Vagina (tissue), 2 donors: Measurements from ENCODE around the gene COL6A3. TPM values are rescaled to one million over a fixed set of nuclear protein-coding genes. Genes with fewer than 3 reads are reported as not detected.

Source experiments
- DNase-seq, 2 donors: peaks; one replicate each; pipeline ENCODE4 v3.0.0-alpha.2; 2017; ENCODE audit errors: extremely low spot score in 2 of 2
- H3K27ac ChIP-seq: fragments of 200-600 bp; sonication (generic); one replicate; pipeline ENCODE4 v1.5.1; 2019
- H3K27me3 ChIP-seq: fragments of 200-600 bp; sonication (generic); one replicate; pipeline ENCODE4 v1.5.1; 2019
- H3K36me3 ChIP-seq, 2 donors: fragments of 200-600 bp; sonication (generic); one replicate each; pipeline ENCODE4 v1.5.1; 2017 to 2019
- H3K4me1 ChIP-seq: fragments of 200-600 bp; sonication (generic); one replicate; pipeline ENCODE4 v1.5.1; 2019
- H3K4me3 ChIP-seq, 2 donors: fragments of 200-600 bp; sonication (generic); 1 replicate in 1 of 2; 2 replicates in 1 of 2; pipeline ENCODE4 v1.5.1; 2016 to 2019
- H3K9me3 ChIP-seq: fragments of 200-600 bp; sonication (generic); one replicate; pipeline ENCODE4 v1.5.1; 2019
- POLR2A ChIP-seq, 2 donors: fragments of 450-650 bp; IDR thresholded peaks; one replicate each; pipeline ENCODE4 v1.6.1; 2017; ENCODE audit warnings: antibody characterized with exemption in 2 of 2, mild to moderate bottlenecking in 2 of 2, moderate library complexity in 2 of 2
- POLR2AphosphoS5 ChIP-seq, 2 donors: sonication (generic); formaldehyde crosslinking; IDR thresholded peaks; one replicate each; pipeline ENCODE4 v1.9.0; 2017; ENCODE audit warnings: antibody characterized with exemption in 2 of 2, mild to moderate bottlenecking in 2 of 2, low read depth in 1 of 2; ENCODE audit not compliant: insufficient read depth in 1 of 2
- intact Hi-C: fragments of 100-400 bp; cut with DNase I; formaldehyde crosslinking; loops from one replicate; pipeline ENCODE4 v1.15.1; 2023
- total RNA-seq: library from RNA; depleted of rRNA; stranded (reverse); fragments of >200 nt; gene quantifications from one replicate; pipeline ENCODE4 v1.2.3, GENCODE V29; 2016
- TF ChIP-seq, protein P1 (sequence below), 3 experiments: fragments of 450-650 bp in 2 of 3; fragments of 200-600 bp in 1 of 3; sonication (generic) in 1 of 3; IDR thresholded peaks; one replicate each; pipeline ENCODE4 v1.5.1; 2017 to 2019; ENCODE audit warnings: antibody characterized with exemption in 3 of 3, mild to moderate bottlenecking in 2 of 3, moderate library complexity in 2 of 3

The COL6A3 gene
- total RNA-seq, 1 donor from 2014 or later = 315 TPM

DNA sequence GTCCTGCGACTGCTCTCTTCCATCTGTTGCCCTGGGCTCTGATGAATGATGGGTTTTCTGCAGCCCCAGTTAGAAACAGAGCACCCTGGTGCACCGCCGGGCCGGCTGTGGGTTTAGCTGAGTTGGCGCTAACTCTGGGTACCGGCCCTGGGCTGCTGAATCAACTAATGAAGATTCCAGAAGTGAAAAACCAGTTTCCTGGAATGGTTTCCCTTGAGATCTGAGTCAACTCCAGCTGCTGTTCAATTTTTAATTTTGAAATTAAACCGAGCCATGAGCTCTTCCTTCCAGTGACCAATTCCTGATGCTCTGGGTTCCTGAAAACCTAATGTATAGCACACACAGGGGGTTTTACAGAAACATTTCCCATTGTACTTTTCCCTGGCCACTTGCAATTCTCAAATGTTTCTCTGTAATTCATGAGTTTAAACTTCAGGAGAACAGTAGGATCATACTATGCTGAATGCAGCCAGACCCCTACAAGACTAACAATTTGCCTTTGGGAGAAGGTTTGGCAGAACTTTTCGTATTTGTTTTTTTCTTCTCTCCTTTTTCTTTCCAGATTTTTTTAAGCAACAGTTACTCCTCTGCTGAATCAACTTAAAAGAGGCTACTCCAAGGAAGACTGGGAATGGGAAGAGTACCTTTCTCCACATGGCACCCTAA, 5.5 kb downstream of the COL6A3 start:
- Histone ChIP-seq H3K9me3 (no peaks in the 10 kb centered on the region), H3K27ac (peak overlapping the region; percentile 98), H3K27me3 (no peaks in the 10 kb centered on the region), H3K4me1 (peaks cover 17% of the 10 kb centered on the region), H3K36me3 (no peaks in the 10 kb centered on the region), H3K4me3 (peak overlapping the region; percentile 33 to 71)
- intact Hi-C loops = no loop called here
- TF ChIP-seq, protein P1, sequence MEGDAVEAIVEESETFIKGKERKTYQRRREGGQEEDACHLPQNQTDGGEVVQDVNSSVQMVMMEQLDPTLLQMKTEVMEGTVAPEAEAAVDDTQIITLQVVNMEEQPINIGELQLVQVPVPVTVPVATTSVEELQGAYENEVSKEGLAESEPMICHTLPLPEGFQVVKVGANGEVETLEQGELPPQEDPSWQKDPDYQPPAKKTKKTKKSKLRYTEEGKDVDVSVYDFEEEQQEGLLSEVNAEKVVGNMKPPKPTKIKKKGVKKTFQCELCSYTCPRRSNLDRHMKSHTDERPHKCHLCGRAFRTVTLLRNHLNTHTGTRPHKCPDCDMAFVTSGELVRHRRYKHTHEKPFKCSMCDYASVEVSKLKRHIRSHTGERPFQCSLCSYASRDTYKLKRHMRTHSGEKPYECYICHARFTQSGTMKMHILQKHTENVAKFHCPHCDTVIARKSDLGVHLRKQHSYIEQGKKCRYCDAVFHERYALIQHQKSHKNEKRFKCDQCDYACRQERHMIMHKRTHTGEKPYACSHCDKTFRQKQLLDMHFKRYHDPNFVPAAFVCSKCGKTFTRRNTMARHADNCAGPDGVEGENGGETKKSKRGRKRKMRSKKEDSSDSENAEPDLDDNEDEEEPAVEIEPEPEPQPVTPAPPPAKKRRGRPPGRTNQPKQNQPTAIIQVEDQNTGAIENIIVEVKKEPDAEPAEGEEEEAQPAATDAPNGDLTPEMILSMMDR (IDR thresholded peaks at IDR 0.05) = no peak
- no peak for TF ChIP-seq POLR2A (IDR thresholded peaks at IDR 0.05)
- peak; percentile 7 to 72 for TF ChIP-seq POLR2AphosphoS5 (IDR thresholded peaks at IDR 0.05; ENCODE audit: insufficient read depth in 1 of 2, low read depth in 1 of 2)
- peak in 1 of 2 donors; percentile 77 for DNase-seq

DNA sequence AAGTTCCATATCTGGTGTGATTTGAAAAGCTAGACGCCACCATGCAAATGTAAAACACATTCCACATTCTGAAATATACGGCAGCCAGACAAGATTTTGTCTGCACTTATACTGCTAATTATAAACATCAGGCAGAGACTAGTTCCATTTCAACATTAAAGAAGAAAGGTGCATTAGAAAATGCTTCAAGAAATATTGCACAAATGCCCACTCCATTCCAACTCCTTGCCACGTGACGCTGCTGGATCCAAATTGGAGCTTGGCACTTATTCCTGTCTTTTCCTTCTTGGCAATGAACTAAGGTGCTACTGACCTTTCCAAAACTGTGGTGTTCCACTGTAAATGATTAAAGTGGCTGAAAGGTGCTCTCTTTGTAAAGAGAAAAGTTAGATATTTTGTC, 6.3 kb downstream of the COL6A3 start:
- peak overlapping the region; percentile 33 to 71 for H3K4me3 ChIP-seq
- no peaks in the 10 kb centered on the region for H3K27me3 ChIP-seq
- intact Hi-C loops = no loop called here
- peaks cover 25% of the 10 kb centered on the region for H3K4me1 ChIP-seq
- H3K36me3 ChIP-seq = no peaks in the 10 kb centered on the region
- TF ChIP-seq POLR2AphosphoS5 (IDR thresholded peaks at IDR 0.05; ENCODE audit: insufficient read depth in 1 of 2, low read depth in 1 of 2) (no peak), POLR2A (IDR thresholded peaks at IDR 0.05) (no peak)
- TF ChIP-seq, protein P1 (IDR thresholded peaks at IDR 0.05) = no peak
- peak in 1 of 2 donors; percentile 37 for DNase-seq
- H3K9me3 ChIP-seq = no peaks in the 10 kb centered on the region
- H3K27ac ChIP-seq = peak overlapping the region; percentile 98

GRCh38 chr2:237406371-237406895, 7.5 kb downstream of the COL6A3 start:
- Histone ChIP-seq H3K27me3 (no peaks in the 10 kb centered on the region), H3K9me3 (no peaks in the 10 kb centered on the region), H3K4me3 (peak overlapping the region in 1 of 2 donors; percentile 11), H3K27ac (peak overlapping the region; percentile 98), H3K36me3 (no peaks in the 10 kb centered on the region), H3K4me1 (peaks cover 36% of the 10 kb centered on the region)
- intact Hi-C loops = no loop called here
- peak in 1 of 2 donors; percentile 58 for DNase-seq
- TF ChIP-seq POLR2AphosphoS5 (IDR thresholded peaks at IDR 0.05; ENCODE audit: insufficient read depth in 1 of 2, low read depth in 1 of 2) (no peak), POLR2A (IDR thresholded peaks at IDR 0.05) (no peak)
- TF ChIP-seq, protein P1 (IDR thresholded peaks at IDR 0.05) = no peak

- intact Hi-C loops = no loop called here
- H3K36me3 ChIP-seq = no peaks in the 10 kb centered on the region
- no peaks in the 10 kb centered on the region for H3K9me3 ChIP-seq
- TF ChIP-seq POLR2A (IDR thresholded peaks at IDR 0.05) (no peak), POLR2AphosphoS5 (IDR thresholded peaks at IDR 0.05; ENCODE audit: insufficient read depth in 1 of 2, low read depth in 1 of 2) (no peak)
- TF ChIP-seq, protein P1 (IDR thresholded peaks at IDR 0.05) = no peak
- H3K4me1 ChIP-seq = peaks cover 45% of the 10 kb centered on the region
- H3K27me3 ChIP-seq = no peaks in the 10 kb centered on the region
- H3K4me3 ChIP-seq = peak overlapping the region; percentile 3 to 11
- DNase-seq = peak in 1 of 2 donors; percentile 62
- peak overlapping the region; percentile 98 for H3K27ac ChIP-seq
These were observed 8.4 kb downstream of the COL6A3 start for GRCh38 chr2:237405605-237406004.

DNA sequence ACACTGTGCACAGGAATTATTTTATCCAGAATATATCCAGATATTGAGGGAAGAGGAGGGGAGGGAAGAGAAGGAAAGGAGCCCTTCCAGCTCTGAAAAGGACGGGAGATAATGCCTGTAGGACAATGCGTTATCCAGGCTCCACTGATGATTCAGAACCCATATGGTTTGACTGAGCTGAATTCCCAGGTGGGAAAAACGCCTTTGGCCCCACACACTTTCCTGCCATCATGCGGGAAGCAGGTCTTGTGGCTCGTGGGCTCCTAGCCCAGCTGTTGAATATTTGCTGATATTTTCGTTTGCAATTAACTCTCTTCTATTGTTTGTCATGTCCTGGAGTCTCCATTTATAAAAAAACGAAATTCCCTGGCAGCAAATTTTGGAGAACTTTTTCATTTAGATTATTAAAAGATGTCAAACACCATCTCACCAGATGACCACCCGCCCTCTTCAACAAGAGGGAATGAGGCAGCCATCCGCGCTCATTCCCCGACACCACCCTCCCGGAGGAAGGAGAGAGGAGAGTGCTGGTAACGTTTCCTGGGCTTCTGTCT, 8.9 kb downstream of the COL6A3 start:
- Histone ChIP-seq H3K27me3 (no peaks in the 10 kb centered on the region), H3K27ac (peak overlapping the region; percentile 98), H3K4me1 (peaks cover 50% of the 10 kb centered on the region), H3K4me3 (peak overlapping the region; percentile 3 to 11), H3K9me3 (no peaks in the 10 kb centered on the region), H3K36me3 (no peaks in the 10 kb centered on the region)
- intact Hi-C loops = no loop called here
- DNase-seq = peak in 1 of 2 donors; percentile 82
- TF ChIP-seq, protein P1 (IDR thresholded peaks at IDR 0.05) = no peak
- TF ChIP-seq POLR2AphosphoS5 (IDR thresholded peaks at IDR 0.05; ENCODE audit: insufficient read depth in 1 of 2, low read depth in 1 of 2) = no peak
- TF ChIP-seq POLR2A (IDR thresholded peaks at IDR 0.05) = no peak
